ENCODE results near the gene MED27.

Gene MED27

DNA sequence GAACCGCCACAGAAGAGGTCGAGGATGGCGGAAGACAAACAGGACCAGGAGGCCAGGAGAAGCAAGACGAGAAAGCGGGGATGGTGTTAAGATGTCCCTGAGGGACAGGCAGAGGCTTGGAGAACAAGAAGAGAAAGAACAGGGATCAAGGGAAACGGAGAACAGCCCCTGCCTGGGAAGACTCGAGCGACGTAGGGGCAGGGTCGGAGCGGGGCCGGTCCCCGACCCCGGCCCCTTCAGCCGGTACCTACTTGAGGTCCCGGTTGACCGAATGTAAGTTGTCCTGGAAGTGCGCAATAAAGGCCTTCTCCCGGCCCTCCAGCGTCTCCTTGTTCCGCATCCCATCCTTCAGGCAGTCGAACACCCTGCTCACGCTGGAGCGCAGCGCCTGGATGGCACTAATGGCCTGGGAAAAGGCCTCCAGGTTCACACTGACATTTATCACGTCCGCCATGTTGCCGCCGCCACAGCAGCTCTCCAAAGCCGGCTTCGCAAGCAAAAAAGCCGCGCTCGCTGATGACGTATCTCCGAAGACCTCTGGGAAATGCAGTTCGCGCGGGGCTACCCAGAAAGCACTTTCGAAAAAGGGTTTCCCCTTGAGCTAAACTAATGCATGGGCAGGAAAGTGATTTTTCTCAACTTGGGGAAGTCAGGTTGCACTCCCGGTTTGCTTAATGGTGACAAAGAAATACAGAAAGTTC is at the start of gene MED27:
Gene MED27, minus strand, starts transcription at position 477 of the 701 bp plus-strand sequence. Its CDS starts 23 bp downstream, at position 454.
- peak; percentile 88 to 94 for DNase-seq

DNA sequence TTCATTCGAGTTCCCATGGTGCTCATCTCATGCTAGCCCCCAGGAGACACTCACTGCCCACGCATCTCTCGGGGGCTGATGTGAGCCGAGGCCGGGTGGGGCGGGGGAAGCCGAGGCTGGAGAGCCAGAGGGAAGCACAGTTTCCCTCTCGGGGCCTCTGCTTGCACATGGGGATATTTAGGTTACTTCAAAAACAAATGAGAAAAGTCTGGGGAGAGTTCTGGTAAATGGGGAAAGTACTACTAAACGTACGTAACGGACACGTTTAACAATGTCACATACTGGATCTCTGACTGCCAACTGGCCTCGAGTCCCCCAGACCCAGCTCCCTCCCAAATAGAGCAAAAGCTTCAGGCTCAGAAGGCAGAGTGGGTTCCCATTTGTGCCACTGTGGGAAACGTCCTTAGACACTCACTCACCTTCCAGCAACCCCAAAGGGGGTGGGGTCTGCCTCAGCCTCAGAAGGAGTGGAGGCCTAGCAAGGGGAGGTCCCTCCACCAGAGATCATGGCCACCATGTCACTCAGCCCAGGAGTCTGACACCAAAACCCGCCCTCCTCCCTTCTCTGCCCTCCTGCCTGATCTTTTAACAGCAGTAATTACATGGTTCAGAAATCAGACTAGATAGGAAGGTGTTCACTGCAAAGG is 48.3 kb upstream of the MED27 start:
- no peak for DNase-seq

DNA sequence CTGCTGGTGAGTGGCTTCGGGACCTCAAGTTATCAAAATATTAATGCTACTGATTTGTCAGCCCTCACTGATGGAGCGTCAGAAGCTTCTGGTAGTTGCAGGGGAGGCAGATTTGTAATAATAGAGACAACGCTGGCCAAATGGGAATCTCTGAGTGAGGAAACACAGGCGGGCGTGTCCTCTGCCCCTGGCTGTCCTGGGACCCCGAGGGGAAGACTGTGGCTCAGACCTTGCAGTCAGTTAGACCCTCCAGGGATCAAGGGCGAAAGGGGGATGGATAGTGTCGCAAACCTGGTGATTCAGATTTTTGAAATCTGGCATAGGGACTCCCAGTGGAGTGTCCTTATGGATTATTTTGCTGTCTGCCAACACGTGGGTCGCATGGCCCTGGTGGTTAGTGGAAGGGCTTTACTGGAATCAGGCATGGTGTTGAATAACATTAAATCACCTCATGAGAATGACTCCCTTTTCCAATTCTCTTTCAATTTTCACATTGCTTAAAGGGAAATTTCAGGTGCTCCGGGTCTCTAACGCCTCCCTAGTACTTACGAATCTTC is 47.1 kb upstream of the MED27 start:
- DNase-seq: no peak

DNA sequence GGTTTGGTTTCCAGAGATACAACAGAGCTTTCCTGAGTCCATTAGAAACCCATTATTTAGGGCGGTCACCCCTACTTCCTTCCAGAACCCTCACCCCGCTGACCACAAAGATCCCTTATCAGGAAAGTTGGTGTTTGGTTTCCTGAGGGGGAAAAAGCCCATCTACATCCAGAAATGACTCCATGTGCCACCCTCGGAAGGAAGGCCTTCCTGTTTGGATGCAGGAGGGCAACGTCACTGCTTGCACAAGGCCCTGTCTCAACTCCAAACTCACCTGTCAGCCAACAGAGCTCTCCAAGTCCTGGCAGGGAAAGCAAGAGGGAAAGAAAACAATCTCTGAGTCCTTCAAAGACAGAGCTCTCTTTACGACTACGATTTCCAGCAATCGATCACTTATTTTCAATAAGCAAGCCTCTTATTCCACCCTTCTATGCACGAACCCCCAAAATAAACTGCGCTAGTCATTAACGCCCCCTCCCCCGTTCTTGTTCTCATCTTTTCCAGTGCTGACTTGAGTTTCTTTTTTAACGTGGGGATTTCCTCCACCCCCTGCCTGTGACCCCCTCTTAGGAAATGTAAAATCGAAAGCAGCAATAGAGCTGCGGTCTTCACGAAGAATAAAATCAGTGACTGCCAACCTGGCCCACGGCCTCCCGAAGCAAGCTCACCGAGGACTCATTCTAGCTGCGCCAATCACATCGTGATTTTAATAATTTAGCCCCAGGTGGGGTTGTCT is 46.4 kb upstream of the MED27 start:
- DNase-seq: peak; percentile 4 to 22

- no peak for DNase-seq
These were observed 45.7 kb upstream of the MED27 start for GRCh38 chr9:132125361-132125760.

- no peak for DNase-seq
These were observed 45.1 kb upstream of the MED27 start for GRCh38 chr9:132124800-132125199.

DNA sequence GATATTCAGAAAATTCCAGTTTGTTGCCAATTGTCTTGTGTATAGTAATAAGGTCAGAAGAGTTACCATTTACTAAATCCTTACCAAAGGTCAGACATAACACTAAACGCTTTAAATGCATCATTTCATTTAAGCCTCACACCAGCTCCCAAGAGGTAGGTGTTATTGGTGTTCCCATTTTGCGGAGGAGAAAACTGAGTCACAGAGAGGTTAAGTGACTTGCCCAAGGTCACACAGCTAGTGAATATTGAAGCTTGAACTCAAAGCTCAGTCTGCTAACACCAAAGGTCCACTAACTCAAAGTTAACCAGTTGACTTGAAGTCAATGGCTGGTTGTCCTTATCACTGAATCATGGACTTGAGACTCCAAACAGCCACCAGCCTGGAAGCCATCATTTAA is 41.4 kb upstream of the MED27 start:
- DNase-seq: no peak

DNA sequence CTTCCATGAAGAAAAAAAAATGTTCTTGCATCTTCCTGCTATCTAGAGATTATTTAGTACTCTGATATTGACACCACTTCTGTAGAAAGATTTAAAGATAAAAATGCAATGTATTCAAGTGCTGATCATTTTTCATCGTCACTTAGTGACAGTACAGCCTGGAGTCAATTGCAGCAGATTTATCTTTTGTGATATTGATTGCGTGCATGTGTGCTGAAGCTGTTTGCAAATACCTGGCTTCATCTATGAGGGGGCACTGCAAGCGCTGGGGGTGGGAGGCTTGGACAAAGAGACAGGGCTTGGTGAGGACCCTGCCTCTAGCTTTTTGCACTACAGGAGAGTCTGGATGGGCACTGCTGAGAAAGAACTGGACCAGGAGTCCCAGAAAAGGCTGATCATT is 38.0 kb upstream of the MED27 start:
- DNase-seq: no peak

GRCh38 chr9:132116583-132116982 is 36.9 kb upstream of the MED27 start:
- no peak for DNase-seq

DNA sequence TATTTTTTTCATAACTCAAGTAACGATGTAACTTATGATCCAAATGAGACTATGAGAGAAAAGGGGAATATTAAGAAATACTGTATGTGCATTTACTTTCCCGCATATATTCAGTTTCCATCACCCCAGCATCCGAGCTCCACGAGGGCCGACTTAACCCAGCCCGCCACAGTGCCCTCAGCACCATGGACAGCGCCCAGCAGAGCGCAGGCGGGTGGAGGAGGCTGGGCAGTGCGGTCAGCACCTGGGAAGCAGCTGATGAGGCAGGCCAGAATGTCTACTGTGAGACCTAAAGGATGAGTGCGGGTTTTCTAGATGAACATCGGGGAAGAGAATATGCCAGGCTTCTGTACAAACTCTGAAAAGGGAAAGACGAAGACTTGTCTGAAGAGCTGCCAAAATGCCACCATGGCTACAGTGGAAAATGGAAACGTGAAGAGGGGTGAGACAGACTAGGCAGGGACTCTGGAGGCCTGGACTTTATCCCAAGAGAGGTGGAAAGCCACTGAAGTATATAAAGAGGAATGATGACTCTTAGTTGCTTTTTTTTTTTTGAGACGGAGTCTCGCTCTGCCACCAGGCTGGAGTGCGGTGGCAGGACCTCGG is 34.5 kb upstream of the MED27 start:
- DNase-seq: peak in 1 of 2 donors; percentile 8

- no peak for DNase-seq
These were observed 29.6 kb upstream of the MED27 start for GRCh38 chr9:132109291-132109690.

GRCh38 chr9:132108728-132109127 is 29.1 kb upstream of the MED27 start:
- no peak for DNase-seq

GRCh38 chr9:132099741-132100407 is 20.2 kb upstream of the MED27 start:
- DNase-seq: no peak

DNA sequence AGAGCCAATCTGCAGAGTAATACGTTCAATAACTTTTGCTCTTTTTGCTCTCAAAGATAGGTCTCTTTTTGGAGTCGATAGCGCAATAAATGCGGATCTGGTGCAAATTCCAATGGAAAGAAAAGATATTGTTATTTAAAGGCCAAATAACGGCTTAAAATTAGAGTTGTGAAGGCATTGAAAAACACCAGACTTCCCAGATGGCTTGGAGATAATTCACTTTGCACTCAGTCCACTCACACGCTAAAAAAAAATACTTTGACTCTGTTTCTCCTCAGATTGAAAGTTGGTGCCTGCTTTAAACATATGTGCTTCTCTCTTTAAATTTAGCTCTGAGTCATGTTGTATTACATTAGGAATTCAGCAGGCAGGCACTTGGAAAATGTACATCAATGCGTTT is 19.5 kb upstream of the MED27 start:
- no peak for DNase-seq

DNA sequence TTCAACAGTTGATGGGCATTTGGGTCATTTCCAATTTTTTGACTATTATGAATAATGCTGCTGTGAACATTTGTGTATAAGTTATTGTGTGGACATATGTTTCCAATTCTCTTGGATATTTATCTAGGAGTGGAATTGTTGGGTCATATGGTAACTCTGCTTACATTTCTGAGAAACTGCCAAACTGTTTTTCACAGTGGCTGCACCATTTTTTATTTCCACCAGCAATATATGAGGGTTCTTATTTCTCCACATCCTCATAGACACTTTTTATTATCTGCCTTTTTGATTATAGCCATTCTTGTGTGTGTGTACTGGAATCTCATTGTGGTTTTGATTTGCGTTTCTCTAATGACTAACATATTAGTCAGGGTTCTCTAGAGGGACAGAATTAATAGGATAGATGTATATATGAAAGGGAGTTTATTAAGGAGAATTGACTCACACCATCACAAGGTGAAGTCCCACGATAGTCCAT is 14.7 kb upstream of the MED27 start:
- no peak for DNase-seq

GRCh38 chr9:132090771-132091170 is 11.1 kb upstream of the MED27 start:
- no peak for DNase-seq

GRCh38 chr9:132087438-132088030 is 7.9 kb upstream of the MED27 start:
- no peak for DNase-seq

DNA sequence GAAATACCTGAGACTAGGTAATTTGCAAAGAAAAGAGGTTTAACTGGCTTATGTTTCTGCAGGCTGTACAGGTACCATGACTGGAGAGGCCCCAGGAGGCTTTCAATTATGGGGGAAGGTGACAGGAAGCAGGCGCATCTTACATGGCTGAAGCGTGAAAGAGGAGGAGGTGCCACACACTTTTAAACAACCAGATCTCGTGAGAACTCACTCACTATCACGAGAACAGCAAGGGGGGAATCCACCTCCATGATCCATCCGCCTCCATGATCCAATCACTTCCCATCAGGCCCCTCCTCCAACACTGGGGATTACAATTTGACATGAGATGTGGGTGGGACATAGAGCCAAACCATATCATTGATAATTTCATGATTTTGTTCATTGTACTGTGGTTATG is 2.5 kb upstream of the MED27 start:
- DNase-seq: no peak

DNA sequence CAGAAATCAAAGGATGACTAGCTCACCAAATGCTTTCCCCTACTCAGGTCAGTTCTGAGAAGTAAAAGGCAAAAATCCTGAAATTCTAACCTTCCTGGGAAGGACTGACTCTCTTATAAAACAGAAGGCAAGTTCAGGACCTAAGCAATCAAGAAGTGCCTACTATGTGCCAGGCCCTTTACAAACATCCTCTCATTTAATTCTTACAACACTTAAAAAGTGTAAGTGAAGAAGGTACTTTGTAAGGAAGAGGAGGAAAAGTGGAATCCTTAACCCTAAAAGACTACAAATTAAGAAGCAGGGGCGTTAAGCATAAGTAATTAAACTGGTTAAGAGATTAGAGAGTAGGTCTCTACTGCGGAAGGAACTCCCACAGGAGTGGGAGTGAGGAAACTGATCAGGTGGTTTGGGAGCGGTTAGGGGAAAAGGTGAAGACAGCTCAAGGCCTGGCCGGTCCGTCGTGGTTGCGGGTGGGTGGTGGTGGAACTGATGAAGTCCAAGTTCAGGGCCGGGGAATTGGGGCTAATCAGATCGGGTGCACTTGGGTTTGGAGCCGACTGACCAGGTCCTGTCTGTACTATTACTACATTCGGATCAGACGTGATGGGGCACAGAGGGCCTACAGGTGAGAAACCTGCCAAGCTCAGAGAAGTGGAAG is 839 bp downstream of the MED27 start:
- no peak for DNase-seq

- DNase-seq: peak; percentile 14 to 23
These were observed 1.6 kb downstream of the MED27 start for GRCh38 chr9:132077881-132078698.

- DNase-seq: no peak
These were observed 3.8 kb downstream of the MED27 start for GRCh38 chr9:132075853-132076252.

Measured in activated CD4-positive, alpha-beta T cell treated with anti-CD3 and anti-CD28 coated beads for 4 hours (primary cell).